Head of caudate nucleus (tissue), 42 donors: ENCODE results near the gene RHOXF2.
A peak's percentile ranks its signal among the peaks of the same experiment; 100 is the strongest.
"Not testable (repeated sequence)": the region's sequence is repeated elsewhere in the genome, so short reads cannot be mapped to it uniquely, and the experiment has no call there.

Source experiments
- DNase-seq, 42 donors: peaks; one replicate each; pipeline versions ENCODE4 v3.0.0 to v3.0.0-alpha.2; 2020 to 2021; ENCODE audit warnings: mixed read lengths in 7 of 42
- intact Hi-C: fragments of 100-400 bp; cut with DNase I; formaldehyde crosslinking; loops from one replicate; pipeline ENCODE4 v1.15.0; 2022

Gene RHOXF2

DNA sequence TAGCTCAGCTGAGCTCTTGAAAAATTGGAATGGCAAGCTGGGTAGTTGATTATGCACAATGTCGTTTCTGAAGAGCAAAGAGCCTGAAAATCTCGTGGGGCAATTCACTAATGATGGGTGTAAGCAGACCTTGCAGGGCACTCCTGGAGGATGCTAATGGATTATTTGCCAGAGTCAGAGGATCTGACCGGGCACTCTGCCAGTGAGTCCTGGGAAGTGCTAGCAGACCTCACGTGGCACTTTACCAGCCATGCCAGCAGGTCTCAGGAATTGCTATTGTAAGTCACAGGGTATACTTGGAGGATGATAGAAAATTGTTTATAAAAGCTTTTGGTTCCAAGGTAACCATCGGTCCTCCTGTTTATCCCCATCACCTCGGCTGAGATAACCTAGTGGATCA, 37.4 kb downstream of the RHOXF2 start:
- intact Hi-C loops, DNase-seq: not testable (repeated sequence)

DNA sequence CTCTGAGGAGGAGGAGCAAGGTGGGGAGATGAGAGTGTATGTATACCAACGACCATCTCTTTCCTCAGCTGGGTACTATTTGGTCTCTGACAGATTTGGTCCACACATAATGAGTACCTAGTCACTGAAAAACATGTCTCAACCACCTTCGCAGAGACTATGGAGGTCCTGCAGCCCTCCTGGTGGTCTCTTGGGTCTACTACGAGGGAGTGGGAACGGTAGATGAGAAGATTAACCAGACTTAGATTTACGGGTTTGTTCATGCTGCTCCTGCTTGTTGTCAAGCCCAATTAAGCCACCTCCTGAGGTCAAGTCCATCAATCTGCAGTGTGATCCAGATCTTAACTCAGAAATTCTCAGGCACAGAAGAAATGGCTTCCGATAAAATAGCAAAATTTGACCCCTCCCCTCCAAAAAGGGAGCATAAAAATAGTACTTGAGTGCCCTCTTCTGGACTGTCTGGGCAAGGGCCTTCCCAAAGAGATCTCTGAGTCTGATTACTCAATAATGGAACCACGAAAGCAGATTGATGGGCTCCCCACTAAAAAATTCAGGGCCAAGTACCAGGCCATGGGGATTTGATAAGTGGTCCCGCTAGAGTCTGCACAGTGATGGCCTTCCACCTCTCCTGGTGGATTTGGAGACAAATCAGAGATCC, 38.3 kb downstream of the RHOXF2 start:
- DNase-seq, intact Hi-C loops: not testable (repeated sequence)

GRCh38 chrX:120200851-120201250, 42.4 kb downstream of the RHOXF2 start:
- intact Hi-C loops: no loop called here
- no peak for DNase-seq

DNA sequence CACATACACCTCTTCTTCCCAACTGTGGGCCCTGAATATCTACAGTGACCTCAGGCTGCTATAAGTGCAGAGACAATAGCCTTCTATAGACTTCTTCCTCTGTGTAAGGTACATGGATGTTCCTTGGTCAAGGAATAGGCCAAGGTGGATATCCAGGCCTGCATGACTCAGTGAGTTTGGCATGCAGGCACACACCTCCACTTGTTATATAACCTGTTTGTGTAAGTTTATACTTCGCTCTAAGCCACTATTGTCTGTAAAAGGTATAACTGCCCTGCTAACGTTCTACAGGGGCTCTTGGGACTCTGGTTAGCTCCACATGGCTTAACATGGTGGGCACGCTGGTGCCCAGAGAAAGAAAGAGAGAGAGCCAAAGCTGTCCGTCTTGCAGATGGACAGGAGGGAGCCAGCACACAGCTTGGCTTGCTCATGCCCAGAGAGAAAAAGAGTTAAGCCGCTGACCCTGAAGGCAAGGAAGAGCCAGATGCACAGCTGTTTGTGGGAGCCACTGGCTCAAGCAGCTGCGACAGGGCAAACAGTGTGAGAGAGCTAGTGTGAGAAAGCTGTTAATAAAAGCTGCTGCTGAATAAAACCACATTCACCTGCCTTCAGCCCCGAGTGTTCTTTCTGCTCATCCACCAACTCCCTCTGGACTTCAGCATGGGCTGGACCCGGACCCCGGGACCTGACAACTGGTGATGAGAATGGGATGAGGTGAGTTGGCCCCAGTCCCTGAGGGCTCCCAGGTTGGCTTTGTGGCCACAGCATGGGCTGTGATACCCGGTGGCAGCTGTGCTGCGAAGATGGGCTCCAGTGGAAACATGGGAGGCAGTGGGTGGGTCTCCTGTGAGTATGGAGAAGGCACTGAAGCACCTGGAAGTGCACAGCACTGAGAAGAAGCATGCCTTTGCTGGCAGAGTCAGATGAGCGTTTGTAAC, 47.7 kb downstream of the RHOXF2 start:
- no peak for DNase-seq
- intact Hi-C loops: no loop called here

- intact Hi-C loops: no loop called here
Observed at GRCh38 chrX:120207009-120207605, 48.7 kb downstream of the RHOXF2 start.

GRCh38 chrX:120213438-120214265, 55.2 kb downstream of the RHOXF2 start:
- intact Hi-C loops: no loop called here
- peak in 39 of 42 donors; percentile 13 to 84 (median 65) for DNase-seq

More at GRCh38 chrX:120207009-120207605, 48.7 kb downstream of the RHOXF2 start:
- peak in 8 of 42 donors; percentile 6 to 48 (median 25) for DNase-seq
